Measurements from ENCODE around the gene SEMA5A. TPM values are rescaled to one million over a fixed set of nuclear protein-coding genes. Genes with fewer than 3 reads are reported as not detected.

The SEMA5A gene
- total RNA-seq, 1 experiment from 2014 or later, result 34.3 TPM

DNA sequence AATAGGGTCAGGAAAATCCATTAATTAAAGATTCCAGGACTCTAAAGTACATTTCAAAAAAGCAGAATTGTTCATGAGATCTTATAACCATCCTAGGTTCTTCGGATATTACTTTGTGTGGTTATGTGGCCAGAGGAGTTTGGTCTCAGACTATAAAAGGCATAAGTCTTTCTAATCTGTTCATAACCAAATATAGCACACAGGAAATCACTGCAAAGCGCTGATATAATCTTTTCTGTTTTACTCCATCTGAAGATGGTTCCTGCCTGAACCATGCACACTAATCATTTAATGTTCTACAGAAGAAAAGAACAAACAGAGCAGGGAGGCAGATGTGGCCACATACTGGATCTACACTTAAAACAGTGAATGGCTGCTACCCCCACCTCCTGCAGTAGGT is 182.8 kb downstream of the SEMA5A start:
- H3K4me3 ChIP-seq (ENCODE audit: low read depth, low read length), result no peak overlapping the region
- peaks cover 5% of the 10 kb centered on the region for H3K36me3 Mint-ChIP-seq (ENCODE audit: insufficient read depth, unreplicated experiment)
- H3K4me1 ChIP-seq, result peaks cover 19% of the 10 kb centered on the region; the same call in 1 of the 2 replicates
- TF ChIP-seq, protein P1, sequence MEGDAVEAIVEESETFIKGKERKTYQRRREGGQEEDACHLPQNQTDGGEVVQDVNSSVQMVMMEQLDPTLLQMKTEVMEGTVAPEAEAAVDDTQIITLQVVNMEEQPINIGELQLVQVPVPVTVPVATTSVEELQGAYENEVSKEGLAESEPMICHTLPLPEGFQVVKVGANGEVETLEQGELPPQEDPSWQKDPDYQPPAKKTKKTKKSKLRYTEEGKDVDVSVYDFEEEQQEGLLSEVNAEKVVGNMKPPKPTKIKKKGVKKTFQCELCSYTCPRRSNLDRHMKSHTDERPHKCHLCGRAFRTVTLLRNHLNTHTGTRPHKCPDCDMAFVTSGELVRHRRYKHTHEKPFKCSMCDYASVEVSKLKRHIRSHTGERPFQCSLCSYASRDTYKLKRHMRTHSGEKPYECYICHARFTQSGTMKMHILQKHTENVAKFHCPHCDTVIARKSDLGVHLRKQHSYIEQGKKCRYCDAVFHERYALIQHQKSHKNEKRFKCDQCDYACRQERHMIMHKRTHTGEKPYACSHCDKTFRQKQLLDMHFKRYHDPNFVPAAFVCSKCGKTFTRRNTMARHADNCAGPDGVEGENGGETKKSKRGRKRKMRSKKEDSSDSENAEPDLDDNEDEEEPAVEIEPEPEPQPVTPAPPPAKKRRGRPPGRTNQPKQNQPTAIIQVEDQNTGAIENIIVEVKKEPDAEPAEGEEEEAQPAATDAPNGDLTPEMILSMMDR (IDR thresholded peaks at IDR 0.05; ENCODE audit: insufficient read depth in 1 of 2, low read depth in 1 of 2, low read length in 1 of 2, severe bottlenecking in 1 of 2, unreplicated experiment in 1 of 2), result no peak
- no TSS peak for BruUV-seq (replicated peaks)
- H3K4me3 Mint-ChIP-seq (ENCODE audit: unreplicated experiment), result no peak overlapping the region
- H3K9me3 ChIP-seq, result no peaks in the 10 kb centered on the region
- ChIA-PET POLR2A (no interaction called here), CTCF (no interaction called here)
- no peaks in the 10 kb centered on the region for H3K9me3 Mint-ChIP-seq (ENCODE audit: unreplicated experiment)
- no peak overlapping the region for H3K27ac Mint-ChIP-seq (ENCODE audit: unreplicated experiment)
- DNase-seq, result no peak
- no peaks in the 10 kb centered on the region for H3K27me3 Mint-ChIP-seq (ENCODE audit: insufficient read depth, unreplicated experiment)
- peaks cover 26% of the 10 kb centered on the region for H3K4me1 Mint-ChIP-seq (ENCODE audit: low read depth, unreplicated experiment)
- H3K36me3 ChIP-seq (ENCODE audit: control insufficient read depth, insufficient read depth, low read length), result no peaks in the 10 kb centered on the region
- H3K27me3 ChIP-seq (replicated peaks; ENCODE audit: control insufficient read depth, insufficient read depth, low read length), result no peaks in the 10 kb centered on the region
- intact Hi-C loops (cut with micrococcal nuclease; ENCODE audit: unreplicated experiment), result no loop called here

GRCh38 chr5:9362600-9362999 is 183.3 kb downstream of the SEMA5A start:
- intact Hi-C loops (cut with micrococcal nuclease; ENCODE audit: unreplicated experiment), result no loop called here
- ChIA-PET CTCF (no interaction called here), POLR2A (no interaction called here)
- DNase-seq, result no peak
- Histone ChIP-seq H3K9me3 (no peaks in the 10 kb centered on the region), H3K36me3 (ENCODE audit: control insufficient read depth, insufficient read depth, low read length) (no peaks in the 10 kb centered on the region), H3K4me1 (peaks cover 23% of the 10 kb centered on the region; the same call in 1 of the 2 replicates), H3K4me3 (ENCODE audit: low read depth, low read length) (no peak overlapping the region), H3K27me3 (replicated peaks; ENCODE audit: control insufficient read depth, insufficient read depth, low read length) (no peaks in the 10 kb centered on the region)
- Mint-ChIP-seq H3K9me3 (ENCODE audit: unreplicated experiment) (no peaks in the 10 kb centered on the region), H3K27ac (ENCODE audit: unreplicated experiment) (no peak overlapping the region), H3K4me3 (ENCODE audit: unreplicated experiment) (no peak overlapping the region), H3K4me1 (ENCODE audit: low read depth, unreplicated experiment) (peaks cover 30% of the 10 kb centered on the region), H3K27me3 (ENCODE audit: insufficient read depth, unreplicated experiment) (no peaks in the 10 kb centered on the region), H3K36me3 (ENCODE audit: insufficient read depth, unreplicated experiment) (peaks cover 5% of the 10 kb centered on the region)
- TF ChIP-seq, protein P1 (IDR thresholded peaks at IDR 0.05; ENCODE audit: insufficient read depth in 1 of 2, low read depth in 1 of 2, low read length in 1 of 2, severe bottlenecking in 1 of 2, unreplicated experiment in 1 of 2), result no peak
- BruUV-seq (replicated peaks), result no TSS peak

GRCh38 chr5:9361835-9362234 is 184.0 kb downstream of the SEMA5A start:
- Histone ChIP-seq H3K36me3 (ENCODE audit: control insufficient read depth, insufficient read depth, low read length) (no peaks in the 10 kb centered on the region), H3K27me3 (replicated peaks; ENCODE audit: control insufficient read depth, insufficient read depth, low read length) (no peaks in the 10 kb centered on the region), H3K9me3 (no peaks in the 10 kb centered on the region), H3K4me1 (peaks cover 24% of the 10 kb centered on the region; the same call in 1 of the 2 replicates), H3K4me3 (ENCODE audit: low read depth, low read length) (no peak overlapping the region)
- intact Hi-C loops (cut with micrococcal nuclease; ENCODE audit: unreplicated experiment), result loop anchor here (1.0 to 2.0 kb wide), 2 partner anchors 137 to 183 kb away; no protein-coding TSS in a partner anchor
- POLR2A ChIA-PET, result no interaction called here
- Mint-ChIP-seq H3K27me3 (ENCODE audit: insufficient read depth, unreplicated experiment) (no peaks in the 10 kb centered on the region), H3K27ac (ENCODE audit: unreplicated experiment) (no peak overlapping the region), H3K9me3 (ENCODE audit: unreplicated experiment) (no peaks in the 10 kb centered on the region), H3K4me1 (ENCODE audit: low read depth, unreplicated experiment) (peaks cover 30% of the 10 kb centered on the region), H3K4me3 (ENCODE audit: unreplicated experiment) (no peak overlapping the region), H3K36me3 (ENCODE audit: insufficient read depth, unreplicated experiment) (peaks cover 5% of the 10 kb centered on the region)
- peak; percentile 58 to 65 for DNase-seq
- BruUV-seq (replicated peaks), result no TSS peak
- CTCF ChIA-PET, result no interaction called here
- TF ChIP-seq, protein P1 (IDR thresholded peaks at IDR 0.05; ENCODE audit: insufficient read depth in 1 of 2, low read depth in 1 of 2, low read length in 1 of 2, severe bottlenecking in 1 of 2, unreplicated experiment in 1 of 2), result peak; percentile 72 to 73
